Endodermal cell (in vitro differentiated cells): Measurements from ENCODE around the gene IFNAR2. TPM values are rescaled to one million over a fixed set of nuclear protein-coding genes. Genes with fewer than 3 reads are reported as not detected.

Experiments used
- DNase-seq: peaks from one replicate; pipeline ENCODE4 v3.0.0-alpha.2; 2017
- H3K27ac ChIP-seq: 2 replicates; pipeline ENCODE4 v1.5.1; 2013; ENCODE audit warnings: mild to moderate bottlenecking, low read depth, low read length, moderate library complexity
- H3K27me3 ChIP-seq: 2 replicates; pipeline ENCODE4 v1.6.1; 2013; ENCODE audit warnings: mild to moderate bottlenecking, low read length, moderate library complexity; ENCODE audit not compliant: insufficient read depth, control insufficient read depth, poor library complexity, severe bottlenecking
- H3K36me3 ChIP-seq: 2 replicates; pipeline ENCODE4 v1.7.0; 2013; ENCODE audit warnings: mild to moderate bottlenecking, low read length, moderate library complexity; ENCODE audit not compliant: control insufficient read depth, insufficient read depth
- H3K4me1 ChIP-seq: one replicate; pipeline ENCODE4 v1.7.0; 2013; ENCODE audit warnings: low read length; ENCODE audit not compliant: control insufficient read depth, insufficient read depth
- H3K4me3 ChIP-seq: 2 replicates; pipeline ENCODE4 v1.5.1; 2013; ENCODE audit warnings: mild to moderate bottlenecking, low read length, moderate library complexity
- H3K9ac ChIP-seq: 2 replicates; pipeline ENCODE4 v1.6.1; 2013; ENCODE audit warnings: mild to moderate bottlenecking, low read length, moderate library complexity; ENCODE audit not compliant: poor library complexity, severe bottlenecking; ENCODE audit errors: extremely low read depth
- H3K9me3 ChIP-seq: 2 replicates; pipeline ENCODE4 v1.6.1; 2013; ENCODE audit warnings: mild to moderate bottlenecking, low read length, moderate library complexity; ENCODE audit not compliant: control insufficient read depth
- H3K27ac Mint-ChIP-seq: 2 replicates; pipeline ENCODE4 v1.8.0; 2020; ENCODE audit warnings: mixed read lengths
- H3K27me3 Mint-ChIP-seq: 2 replicates; pipeline ENCODE4 v1.8.0; 2021; ENCODE audit warnings: mild to moderate bottlenecking, mixed read lengths; ENCODE audit not compliant: insufficient read depth
- H3K36me3 Mint-ChIP-seq: 2 replicates; pipeline ENCODE4 v1.8.0; 2020; ENCODE audit warnings: low read depth, mixed read lengths
- H3K4me1 Mint-ChIP-seq: 2 replicates; pipeline ENCODE4 v1.8.0; 2020; ENCODE audit warnings: mixed read lengths
- H3K4me3 Mint-ChIP-seq: 2 replicates; pipeline ENCODE4 v1.8.0; 2020; ENCODE audit warnings: mild to moderate bottlenecking, moderate library complexity, mixed read lengths
- H3K9me3 Mint-ChIP-seq: 2 replicates; pipeline ENCODE4 v1.8.0; 2020; ENCODE audit warnings: mild to moderate bottlenecking, mixed read lengths
- WGBS, 2 experiments: methylation state at CpG; one replicate each; pipeline versions ENCODE4 v1.1.5 to v1.1.7; 2013; ENCODE audit warnings: missing lambda C conversion rate in 2 of 2, mixed read lengths in 1 of 2; ENCODE audit not compliant: insufficient coverage in 1 of 2, insufficient read length in 1 of 2; 5-methylcytosine and 5-hydroxymethylcytosine counted together
- total RNA-seq, 2 donors: library from RNA; stranded (reverse); fragmentation: NEBNext Ultra II Directional in 1 of 2; extraction: Animal tissue kit (Norgen Biotek cat#: 25700) in 1 of 2; gene quantifications; 2 replicates in 1 of 2; 3 replicates in 1 of 2; pipeline ENCODE4 v1.2.1, GENCODE V29; 2021
- TF ChIP-seq, protein P1 (sequence below): fragments of 200-600 bp; sonication (generic); conservative IDR thresholded peaks from 2 replicates; pipeline ENCODE4 v1.5.0; 2021; ENCODE audit warnings: antibody characterized with exemption, mild to moderate bottlenecking

Gene IFNAR2
- total RNA-seq, 2 donors from 2014 or later: 14.1 to 27.7 TPM

DNA sequence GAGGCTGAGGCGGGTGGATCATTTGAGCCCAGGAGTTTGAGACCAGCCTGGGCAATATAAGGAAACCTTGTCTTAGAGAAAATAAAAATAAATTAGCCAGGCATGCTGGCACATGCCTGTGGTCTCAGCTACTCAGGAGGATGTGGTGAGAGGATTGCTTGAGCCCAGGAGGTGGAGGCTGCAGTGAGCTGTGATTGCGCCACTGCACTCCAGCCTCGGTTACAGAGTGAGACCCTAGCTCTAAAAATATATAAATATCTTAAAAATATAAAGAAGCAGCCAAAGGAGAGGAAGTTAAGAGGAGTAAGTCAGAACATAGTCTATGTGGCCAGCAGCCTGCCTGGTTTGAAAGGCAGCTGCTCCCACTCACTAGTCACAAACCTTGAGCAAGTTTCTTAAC, 31.9 kb downstream of the IFNAR2 start:
- Mint-ChIP-seq H3K4me3 (no peak overlapping the region), H3K27ac (no peak overlapping the region), H3K9me3 (peaks cover 13% of the 10 kb centered on the region), H3K27me3 (peaks cover 7% of the 10 kb centered on the region), H3K4me1 (peaks cover 4% of the 10 kb centered on the region), H3K36me3 (peaks cover 33% of the 10 kb centered on the region)
- 94 to 100% methylated on average over 1 of the region's 3 CpGs for WGBS, 2 experiments
- no peak overlapping the region for H3K4me3 ChIP-seq
- H3K9ac ChIP-seq: no peak overlapping the region
- no peaks in the 10 kb centered on the region for H3K4me1 ChIP-seq
- H3K27ac ChIP-seq: no peak overlapping the region
- H3K27me3 ChIP-seq: no peaks in the 10 kb centered on the region
- TF ChIP-seq, protein P1, sequence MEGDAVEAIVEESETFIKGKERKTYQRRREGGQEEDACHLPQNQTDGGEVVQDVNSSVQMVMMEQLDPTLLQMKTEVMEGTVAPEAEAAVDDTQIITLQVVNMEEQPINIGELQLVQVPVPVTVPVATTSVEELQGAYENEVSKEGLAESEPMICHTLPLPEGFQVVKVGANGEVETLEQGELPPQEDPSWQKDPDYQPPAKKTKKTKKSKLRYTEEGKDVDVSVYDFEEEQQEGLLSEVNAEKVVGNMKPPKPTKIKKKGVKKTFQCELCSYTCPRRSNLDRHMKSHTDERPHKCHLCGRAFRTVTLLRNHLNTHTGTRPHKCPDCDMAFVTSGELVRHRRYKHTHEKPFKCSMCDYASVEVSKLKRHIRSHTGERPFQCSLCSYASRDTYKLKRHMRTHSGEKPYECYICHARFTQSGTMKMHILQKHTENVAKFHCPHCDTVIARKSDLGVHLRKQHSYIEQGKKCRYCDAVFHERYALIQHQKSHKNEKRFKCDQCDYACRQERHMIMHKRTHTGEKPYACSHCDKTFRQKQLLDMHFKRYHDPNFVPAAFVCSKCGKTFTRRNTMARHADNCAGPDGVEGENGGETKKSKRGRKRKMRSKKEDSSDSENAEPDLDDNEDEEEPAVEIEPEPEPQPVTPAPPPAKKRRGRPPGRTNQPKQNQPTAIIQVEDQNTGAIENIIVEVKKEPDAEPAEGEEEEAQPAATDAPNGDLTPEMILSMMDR: no peak
- no peak for DNase-seq
- H3K36me3 ChIP-seq: peaks cover 28% of the 10 kb centered on the region
- peaks cover 8% of the 10 kb centered on the region for H3K9me3 ChIP-seq

DNA sequence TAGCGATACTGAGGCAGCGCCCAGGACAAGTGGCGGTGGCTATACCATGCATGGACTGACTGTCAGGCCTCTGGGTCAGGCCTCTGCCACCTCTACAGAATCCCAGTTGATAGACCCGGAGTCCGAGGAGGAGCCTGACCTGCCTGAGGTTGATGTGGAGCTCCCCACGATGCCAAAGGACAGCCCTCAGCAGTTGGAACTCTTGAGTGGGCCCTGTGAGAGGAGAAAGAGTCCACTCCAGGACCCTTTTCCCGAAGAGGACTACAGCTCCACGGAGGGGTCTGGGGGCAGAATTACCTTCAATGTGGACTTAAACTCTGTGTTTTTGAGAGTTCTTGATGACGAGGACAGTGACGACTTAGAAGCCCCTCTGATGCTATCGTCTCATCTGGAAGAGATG, 33.2 kb downstream of the IFNAR2 start:
- TF ChIP-seq, protein P1: no peak
- Mint-ChIP-seq H3K36me3 (peaks cover 20% of the 10 kb centered on the region), H3K27me3 (peaks cover 12% of the 10 kb centered on the region), H3K4me1 (peaks cover 10% of the 10 kb centered on the region), H3K27ac (no peak overlapping the region), H3K4me3 (no peak overlapping the region), H3K9me3 (peaks cover 6% of the 10 kb centered on the region)
- no peak overlapping the region for H3K27ac ChIP-seq
- no peak overlapping the region for H3K4me3 ChIP-seq
- H3K9ac ChIP-seq: no peak overlapping the region
- no peaks in the 10 kb centered on the region for H3K27me3 ChIP-seq
- H3K36me3 ChIP-seq: peaks cover 16% of the 10 kb centered on the region
- peaks cover 3% of the 10 kb centered on the region for H3K9me3 ChIP-seq
- H3K4me1 ChIP-seq: no peaks in the 10 kb centered on the region
- peak; percentile 28 for DNase-seq
- 95 to 96% methylated on average over 9 to 11 of the region's 11 CpGs for WGBS, 2 experiments

DNA sequence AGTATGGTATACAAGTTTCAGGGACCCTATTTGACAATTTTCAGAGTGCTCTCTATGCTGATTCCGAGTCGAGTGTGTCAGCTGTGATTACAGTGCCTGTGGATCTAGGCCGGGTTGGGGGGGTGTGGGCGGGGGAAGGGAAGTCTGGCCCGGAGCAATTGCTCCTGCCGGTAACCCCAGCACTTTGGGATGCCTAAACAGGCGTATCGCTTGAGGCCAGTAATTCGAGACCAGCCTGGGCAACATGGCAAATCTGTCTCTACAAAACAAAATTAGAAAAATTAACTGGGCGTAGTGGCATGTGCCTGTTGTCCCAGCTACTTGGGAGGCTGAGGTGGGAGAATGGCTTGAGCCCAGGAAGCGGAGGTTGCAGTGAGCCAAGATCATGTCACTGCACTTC, 34.8 kb downstream of the IFNAR2 start:
- TF ChIP-seq, protein P1: no peak
- Histone ChIP-seq H3K27me3 (no peaks in the 10 kb centered on the region), H3K9me3 (no peaks in the 10 kb centered on the region), H3K4me1 (no peaks in the 10 kb centered on the region), H3K9ac (no peak overlapping the region), H3K4me3 (no peak overlapping the region), H3K36me3 (peaks cover 12% of the 10 kb centered on the region), H3K27ac (no peak overlapping the region)
- peaks cover 10% of the 10 kb centered on the region for H3K36me3 Mint-ChIP-seq
- no peaks in the 10 kb centered on the region for H3K9me3 Mint-ChIP-seq
- peaks cover 12% of the 10 kb centered on the region for H3K27me3 Mint-ChIP-seq
- H3K4me3 Mint-ChIP-seq: no peak overlapping the region
- H3K27ac Mint-ChIP-seq: no peak overlapping the region
- 79 to 92% methylated on average over 6 to 11 of the region's 11 CpGs for WGBS, 2 experiments
- peaks cover 10% of the 10 kb centered on the region for H3K4me1 Mint-ChIP-seq
- peak; percentile 33 for DNase-seq
